ENCODE measurements around the gene PHETA1.

DNA sequence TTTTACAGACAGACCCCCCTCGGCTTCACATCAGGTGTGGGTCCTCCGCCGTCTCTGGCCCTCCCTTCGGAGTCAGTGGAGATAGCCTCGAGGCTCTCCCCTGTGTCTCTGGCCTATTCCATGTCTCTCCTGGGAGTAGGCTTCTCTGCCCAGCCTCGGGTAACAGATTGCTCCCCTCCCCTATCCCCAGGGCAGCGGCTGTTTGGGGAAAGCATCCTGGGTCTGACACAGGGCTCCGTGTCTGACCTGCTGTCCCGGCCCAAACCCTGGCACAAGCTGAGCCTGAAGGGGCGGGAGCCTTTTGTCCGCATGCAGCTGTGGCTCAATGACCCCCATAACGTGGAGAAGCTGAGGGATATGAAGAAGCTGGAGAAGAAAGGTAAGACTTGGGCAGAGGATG lies 30.8 kb downstream of the PHETA1 start:
- no peak for TF ChIP-seq CTCF (IDR thresholded peaks at IDR 0.05 in 2 of 3, conservative IDR thresholded peaks at IDR 0.05 in 1 of 3; ENCODE audit: borderline replicate concordance in 1 of 3, insufficient read depth in 1 of 3, low read depth in 2 of 3, low read length in 2 of 3)
- TF ChIP-seq EZH2phosphoT487 (IDR thresholded peaks at IDR 0.05; ENCODE audit: borderline replicate concordance), result no peak
- no peak for TF ChIP-seq EZH2 (IDR thresholded peaks at IDR 0.05)
- TF ChIP-seq YY1 (IDR thresholded peaks at IDR 0.05; ENCODE audit: extremely low read depth, insufficient replicate concordance, low read depth, low read length), result no peak
- TF ChIP-seq, protein P1, sequence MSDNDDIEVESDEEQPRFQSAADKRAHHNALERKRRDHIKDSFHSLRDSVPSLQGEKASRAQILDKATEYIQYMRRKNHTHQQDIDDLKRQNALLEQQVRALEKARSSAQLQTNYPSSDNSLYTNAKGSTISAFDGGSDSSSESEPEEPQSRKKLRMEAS (IDR thresholded peaks at IDR 0.05), result no peak
- TF ChIP-seq POLR2A (IDR thresholded peaks at IDR 0.05; ENCODE audit: borderline replicate concordance, extremely low read depth, insufficient read depth, insufficient read length), result no peak
- no peak for TF ChIP-seq FOSL1 (IDR thresholded peaks at IDR 0.05; ENCODE audit: low read depth)
- TF ChIP-seq EGR1 (IDR thresholded peaks at IDR 0.05; ENCODE audit: low read depth), result no peak
- TF ChIP-seq SIN3A (IDR thresholded peaks at IDR 0.05; ENCODE audit: low read depth), result no peak
- no peak for TF ChIP-seq CEBPB (IDR thresholded peaks at IDR 0.05; ENCODE audit: low read depth)
- TF ChIP-seq TCF7L2 (IDR thresholded peaks at IDR 0.05; ENCODE audit: borderline replicate concordance, extremely low read depth, insufficient read depth, insufficient read length), result no peak
- no peak for TF ChIP-seq POLR2AphosphoS5 (IDR thresholded peaks at IDR 0.05; ENCODE audit: low read depth, low read length)

Measured in HCT116 (cell line).